Ishikawa (cell line): ENCODE measurements around the gene TTLL10.

Experiments used
- CEBPB ChIP-seq: IDR thresholded peaks from 2 replicates; pipeline ENCODE4 v1.6.1; 2012
- CREB1 ChIP-seq: IDR thresholded peaks from 2 replicates; pipeline ENCODE4 v1.6.1; 2012; ENCODE audit warnings: low read depth
- EGR1 ChIP-seq: IDR thresholded peaks from 2 replicates; pipeline ENCODE4 v1.6.1; 2012
- EP300 ChIP-seq: IDR thresholded peaks from 2 replicates; pipeline ENCODE4 v1.6.1; 2012; ENCODE audit warnings: borderline replicate concordance
- FOXM1 ChIP-seq: IDR thresholded peaks from 2 replicates; pipeline ENCODE4 v1.6.1; 2012; ENCODE audit warnings: low read depth, borderline replicate concordance
- NFIC ChIP-seq: IDR thresholded peaks from 2 replicates; pipeline ENCODE4 v1.6.1; 2012
- RAD21 ChIP-seq: IDR thresholded peaks from 2 replicates; pipeline ENCODE4 v1.6.1; 2012; ENCODE audit warnings: low read depth
- TAF1 ChIP-seq: IDR thresholded peaks from 2 replicates; pipeline ENCODE4 v1.6.1; 2012; ENCODE audit warnings: low read depth, mild to moderate bottlenecking
- TCF12 ChIP-seq: IDR thresholded peaks from 2 replicates; pipeline ENCODE4 v1.6.1; 2012; ENCODE audit warnings: low read depth
- TEAD4 ChIP-seq: IDR thresholded peaks from 2 replicates; pipeline ENCODE4 v1.6.1; 2012
- YY1 ChIP-seq: IDR thresholded peaks from 2 replicates; pipeline ENCODE4 v1.6.1; 2012; ENCODE audit warnings: low read depth
- ZBTB7A ChIP-seq: IDR thresholded peaks from 2 replicates; pipeline ENCODE4 v1.6.1; 2012; ENCODE audit warnings: low read depth
- TF ChIP-seq, protein P1 (sequence below): IDR thresholded peaks from 2 replicates; pipeline ENCODE4 v1.6.1; 2012
- TF ChIP-seq, protein P2 (sequence below): IDR thresholded peaks from 2 replicates; pipeline ENCODE4 v1.6.1; 2012
- TF ChIP-seq, protein P3 (sequence below): IDR thresholded peaks from 2 replicates; pipeline ENCODE4 v1.6.1; 2012; ENCODE audit warnings: low read depth, mild to moderate bottlenecking

The TTLL10 gene

DNA sequence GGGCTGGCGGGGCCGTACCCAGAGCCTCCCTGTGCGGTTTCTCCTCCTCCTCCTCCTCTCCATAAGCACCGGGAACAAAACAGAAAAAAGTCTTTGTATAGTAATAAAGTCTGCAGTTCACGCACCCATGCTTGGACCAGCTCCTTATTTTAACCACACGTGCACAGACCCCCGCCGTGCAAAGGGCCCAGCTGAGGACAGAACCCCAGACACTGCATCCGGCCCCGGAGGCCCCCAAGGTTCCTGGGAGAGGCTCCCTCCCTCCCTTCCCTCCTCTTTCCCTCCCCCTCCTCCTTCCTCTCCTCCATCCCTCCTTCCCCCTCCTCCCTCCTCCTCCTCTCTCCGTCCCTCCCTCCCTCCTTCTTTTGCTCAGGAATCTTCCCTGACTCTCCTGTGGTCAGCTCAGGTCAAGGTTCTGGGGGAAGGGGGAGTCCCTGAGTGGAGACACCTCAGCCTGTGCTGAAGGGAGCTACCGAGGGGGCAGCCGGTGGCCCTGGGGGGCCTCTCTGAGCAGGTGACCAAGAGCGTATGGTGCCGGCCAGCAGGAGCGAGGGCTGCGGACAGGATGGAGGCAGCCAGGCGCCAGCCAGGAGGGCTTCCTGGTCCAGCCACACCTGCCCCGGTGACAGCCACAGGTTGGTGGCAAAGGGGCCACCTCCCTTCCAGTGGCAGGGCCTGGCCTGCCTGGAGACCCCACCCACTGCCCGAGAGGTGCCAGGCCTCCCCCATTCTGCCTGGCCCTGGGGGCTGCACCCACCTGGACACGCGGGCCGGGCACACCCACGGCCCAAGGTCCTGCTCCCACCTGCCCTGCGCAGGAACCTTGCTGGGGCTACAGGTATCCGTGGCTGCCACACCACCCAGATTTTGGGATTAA lies 3.2 kb upstream of the TTLL10 start:
- TF ChIP-seq NFIC (no peak), YY1 (no peak), TEAD4 (no peak), EGR1 (no peak), RAD21 (no peak), TAF1 (no peak), CEBPB (no peak)
- TF ChIP-seq, protein P1, sequence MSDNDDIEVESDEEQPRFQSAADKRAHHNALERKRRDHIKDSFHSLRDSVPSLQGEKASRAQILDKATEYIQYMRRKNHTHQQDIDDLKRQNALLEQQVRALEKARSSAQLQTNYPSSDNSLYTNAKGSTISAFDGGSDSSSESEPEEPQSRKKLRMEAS = no peak

DNA sequence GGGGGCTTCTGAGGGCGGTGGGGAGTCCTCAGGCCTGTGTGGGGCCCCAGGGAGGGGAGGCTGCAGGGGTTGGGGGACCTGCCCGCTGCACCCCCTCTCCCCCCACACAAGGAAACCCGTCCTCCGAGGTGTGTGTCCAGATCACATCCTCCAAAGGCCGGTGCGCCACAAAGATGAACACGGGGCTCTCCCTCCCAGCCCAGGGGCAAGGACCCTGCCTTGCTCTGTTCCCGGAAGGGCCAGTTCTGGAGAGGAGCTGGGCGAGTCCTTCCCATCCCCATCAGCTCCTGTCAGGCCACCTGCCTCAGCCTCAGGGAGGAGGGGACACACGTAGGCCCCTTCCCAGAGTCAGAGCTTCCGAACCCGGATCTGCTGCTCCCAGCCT lies 2.5 kb upstream of the TTLL10 start:
- TF ChIP-seq FOXM1 (no peak), TEAD4 (no peak)

DNA sequence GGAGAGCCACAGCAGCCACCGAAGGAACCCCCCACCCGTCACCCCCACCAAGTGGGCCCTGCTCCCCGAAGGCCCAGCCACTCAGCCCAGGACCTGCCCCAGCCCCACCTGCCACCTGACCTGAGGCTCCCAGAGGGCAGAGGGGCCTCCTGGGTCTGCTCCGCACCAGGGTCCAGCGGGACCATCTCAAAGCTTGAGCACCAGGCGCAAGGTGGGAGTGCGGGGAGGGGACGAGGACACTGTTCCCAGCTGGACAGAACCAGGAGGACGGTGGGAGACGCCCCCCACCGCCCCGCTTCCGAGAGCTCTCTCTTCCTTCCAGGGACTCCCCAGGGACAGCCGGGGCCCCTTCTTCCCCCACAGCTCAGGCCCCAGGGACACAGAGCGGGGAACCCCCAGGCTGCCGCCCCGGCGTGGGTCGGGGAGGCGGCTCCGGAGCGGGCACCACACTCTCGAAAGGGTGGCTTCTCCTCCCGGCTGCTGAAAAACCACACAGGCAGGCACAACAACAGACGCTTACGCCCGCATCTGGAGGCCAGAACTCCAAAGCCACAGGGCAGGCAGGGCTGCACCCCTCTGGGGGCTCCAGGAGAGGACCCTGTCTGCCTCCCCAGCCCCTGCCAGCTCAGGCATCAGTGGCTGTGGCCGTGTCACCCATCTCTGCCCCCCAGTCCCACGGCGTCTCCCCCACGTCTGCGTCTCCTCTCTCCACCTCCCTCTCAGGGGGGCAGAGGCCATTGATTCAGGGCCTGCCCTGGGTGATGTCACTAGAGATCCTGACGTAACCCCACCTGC lies 1.9 kb upstream of the TTLL10 start:
- TF ChIP-seq ZBTB7A (peak; percentile 32; the same call in 1 of the 2 replicates), FOXM1 (no peak), EGR1 (no peak)

DNA sequence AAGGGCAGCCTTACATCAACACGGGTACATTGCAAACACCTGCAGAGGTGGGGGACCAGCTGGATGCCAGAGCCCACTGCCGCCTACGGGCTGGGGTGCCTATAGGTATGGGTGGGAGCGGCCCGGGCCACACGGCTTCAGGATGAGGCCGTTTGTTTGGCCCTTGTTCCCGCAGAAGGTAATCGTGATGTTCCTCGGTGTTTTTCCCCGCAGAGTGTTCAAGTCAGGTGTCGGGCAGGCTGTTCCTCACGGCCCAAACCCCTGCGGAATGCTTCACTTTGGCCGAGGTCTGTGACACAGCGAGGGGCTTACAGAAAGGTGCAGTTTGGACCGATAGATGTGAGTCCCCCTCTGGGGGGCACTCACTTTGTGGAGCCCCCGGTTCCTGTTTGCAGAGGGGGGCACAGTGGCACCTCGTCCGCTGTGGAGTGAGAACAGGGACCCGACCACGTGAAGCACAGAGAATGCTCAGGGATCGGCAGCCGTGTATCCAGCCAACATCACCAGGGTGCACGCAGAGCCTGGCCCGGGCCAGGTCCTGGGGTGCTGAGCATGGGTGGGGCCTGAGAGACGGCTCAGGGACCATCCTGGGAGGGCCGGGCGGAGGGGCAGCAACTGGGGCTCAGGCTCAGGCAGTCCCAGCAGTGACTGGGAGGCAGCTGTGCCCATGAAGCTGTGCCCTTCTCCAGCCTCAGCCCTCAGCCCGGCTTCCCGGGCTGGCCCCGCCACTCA lies 453 bp upstream of the TTLL10 start:
- no peak for TF ChIP-seq TEAD4
- TF ChIP-seq FOXM1 = no peak
- TF ChIP-seq RAD21 = no peak
- no peak for TF ChIP-seq NFIC
- TF ChIP-seq CEBPB = no peak
- TF ChIP-seq TCF12 = no peak
- no peak for TF ChIP-seq EP300
- TF ChIP-seq, protein P2, sequence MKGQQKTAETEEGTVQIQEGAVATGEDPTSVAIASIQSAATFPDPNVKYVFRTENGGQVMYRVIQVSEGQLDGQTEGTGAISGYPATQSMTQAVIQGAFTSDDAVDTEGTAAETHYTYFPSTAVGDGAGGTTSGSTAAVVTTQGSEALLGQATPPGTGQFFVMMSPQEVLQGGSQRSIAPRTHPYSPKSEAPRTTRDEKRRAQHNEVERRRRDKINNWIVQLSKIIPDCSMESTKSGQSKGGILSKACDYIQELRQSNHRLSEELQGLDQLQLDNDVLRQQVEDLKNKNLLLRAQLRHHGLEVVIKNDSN = no peak

DNA sequence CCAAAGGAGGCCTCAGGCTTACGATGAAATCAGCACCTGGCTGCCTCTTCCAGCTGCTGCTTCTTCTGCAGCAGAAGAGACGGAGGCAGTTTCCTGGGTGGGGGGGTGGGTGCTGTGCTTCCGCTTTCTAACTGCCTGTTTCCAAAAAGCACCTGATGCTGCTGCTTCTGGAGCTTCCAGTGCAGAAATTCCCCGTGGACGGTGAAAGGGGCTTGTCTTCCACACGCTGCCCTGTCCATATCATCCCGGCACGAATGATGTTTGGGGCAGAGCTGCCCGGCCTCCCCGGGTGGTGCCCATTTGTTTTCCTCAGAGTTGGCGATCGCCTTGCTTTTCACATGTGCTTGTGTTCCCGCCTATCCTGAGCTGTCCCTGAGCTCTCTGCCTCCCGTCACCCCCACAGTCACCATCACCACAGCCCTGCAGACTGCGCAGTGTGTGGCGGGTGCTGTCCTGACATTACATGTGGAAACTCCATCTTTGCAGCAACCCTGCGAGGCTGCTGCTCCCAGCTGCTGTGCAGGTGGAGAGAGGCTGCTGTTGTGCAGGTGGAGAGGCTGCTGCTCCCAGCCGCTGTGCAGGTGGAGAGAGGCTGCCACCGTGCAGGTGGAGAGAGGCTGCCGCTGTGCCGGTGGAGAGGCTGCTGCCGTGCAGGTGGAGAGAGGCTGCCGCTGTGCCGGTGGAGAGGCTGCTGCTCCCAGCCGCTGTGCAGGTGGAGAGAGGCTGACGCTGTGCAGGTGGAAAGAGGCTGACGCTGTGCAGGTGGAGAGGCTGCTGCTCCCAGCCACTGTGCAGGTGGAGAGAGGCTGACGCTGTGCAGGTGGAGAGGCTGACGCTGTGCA lies 1.8 kb downstream of the TTLL10 start:
- TF ChIP-seq CREB1 = no peak
- TF ChIP-seq TCF12 = no peak
- TF ChIP-seq TEAD4 = no peak
- TF ChIP-seq YY1 = no peak
- TF ChIP-seq RAD21 = no peak
- no peak for TF ChIP-seq NFIC
- TF ChIP-seq EGR1 = no peak
- TF ChIP-seq, protein P2 = no peak
- TF ChIP-seq FOXM1 = no peak
- no peak for TF ChIP-seq EP300
- TF ChIP-seq ZBTB7A = no peak
- TF ChIP-seq CEBPB = no peak
- no peak for TF ChIP-seq TAF1
- TF ChIP-seq, protein P1 = no peak; the same call in 1 of the 2 replicates
- TF ChIP-seq, protein P3, sequence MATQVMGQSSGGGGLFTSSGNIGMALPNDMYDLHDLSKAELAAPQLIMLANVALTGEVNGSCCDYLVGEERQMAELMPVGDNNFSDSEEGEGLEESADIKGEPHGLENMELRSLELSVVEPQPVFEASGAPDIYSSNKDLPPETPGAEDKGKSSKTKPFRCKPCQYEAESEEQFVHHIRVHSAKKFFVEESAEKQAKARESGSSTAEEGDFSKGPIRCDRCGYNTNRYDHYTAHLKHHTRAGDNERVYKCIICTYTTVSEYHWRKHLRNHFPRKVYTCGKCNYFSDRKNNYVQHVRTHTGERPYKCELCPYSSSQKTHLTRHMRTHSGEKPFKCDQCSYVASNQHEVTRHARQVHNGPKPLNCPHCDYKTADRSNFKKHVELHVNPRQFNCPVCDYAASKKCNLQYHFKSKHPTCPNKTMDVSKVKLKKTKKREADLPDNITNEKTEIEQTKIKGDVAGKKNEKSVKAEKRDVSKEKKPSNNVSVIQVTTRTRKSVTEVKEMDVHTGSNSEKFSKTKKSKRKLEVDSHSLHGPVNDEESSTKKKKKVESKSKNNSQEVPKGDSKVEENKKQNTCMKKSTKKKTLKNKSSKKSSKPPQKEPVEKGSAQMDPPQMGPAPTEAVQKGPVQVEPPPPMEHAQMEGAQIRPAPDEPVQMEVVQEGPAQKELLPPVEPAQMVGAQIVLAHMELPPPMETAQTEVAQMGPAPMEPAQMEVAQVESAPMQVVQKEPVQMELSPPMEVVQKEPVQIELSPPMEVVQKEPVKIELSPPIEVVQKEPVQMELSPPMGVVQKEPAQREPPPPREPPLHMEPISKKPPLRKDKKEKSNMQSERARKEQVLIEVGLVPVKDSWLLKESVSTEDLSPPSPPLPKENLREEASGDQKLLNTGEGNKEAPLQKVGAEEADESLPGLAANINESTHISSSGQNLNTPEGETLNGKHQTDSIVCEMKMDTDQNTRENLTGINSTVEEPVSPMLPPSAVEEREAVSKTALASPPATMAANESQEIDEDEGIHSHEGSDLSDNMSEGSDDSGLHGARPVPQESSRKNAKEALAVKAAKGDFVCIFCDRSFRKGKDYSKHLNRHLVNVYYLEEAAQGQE = no peak

DNA sequence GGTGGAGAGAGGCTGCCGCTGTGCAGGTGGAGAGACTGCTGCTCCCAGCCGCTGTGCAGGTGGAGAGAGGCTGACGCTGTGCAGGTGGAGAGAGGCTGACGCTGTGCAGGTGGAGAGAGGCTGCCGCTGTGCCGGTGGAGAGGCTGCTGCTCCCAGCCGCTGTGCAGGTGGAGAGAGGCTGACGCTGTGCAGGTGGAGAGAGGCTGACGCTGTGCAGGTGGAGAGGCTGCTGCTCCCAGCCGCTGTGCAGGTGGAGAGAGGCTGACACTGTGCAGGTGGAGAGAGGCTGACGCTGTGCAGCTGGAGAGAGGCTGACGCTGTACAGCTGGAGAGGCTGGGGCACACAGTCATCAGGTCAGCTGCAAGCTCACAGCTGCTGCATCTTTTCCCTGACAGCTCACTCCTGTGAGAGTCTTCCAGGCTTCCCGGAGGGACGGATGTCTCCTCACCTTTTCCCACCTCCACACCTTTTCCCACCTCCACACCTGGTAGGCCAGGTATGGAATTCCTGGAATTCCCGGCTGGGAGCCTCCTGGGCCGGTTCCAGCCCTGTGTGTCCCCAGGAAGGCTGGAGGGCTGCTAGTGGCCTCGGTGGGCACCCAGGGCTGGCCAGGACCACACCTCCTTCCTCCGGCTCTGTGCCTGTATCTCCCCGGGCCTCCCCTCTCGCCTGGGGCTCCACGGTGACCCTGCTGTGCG lies 2.5 kb downstream of the TTLL10 start:
- TF ChIP-seq TEAD4 (peak; percentile 93), ZBTB7A (0 out of 2 replicates have a peak, but pooled peaks have one; percentile 53), TCF12 (peak; percentile 90), EGR1 (peak; percentile 49; the same call in 1 of the 2 replicates), EP300 (peak; percentile 21; the same call in 1 of the 2 replicates)
